CD14-positive monocyte (primary cell): Measurements from ENCODE around the gene CNTFR. TPM values are rescaled to one million over a fixed set of nuclear protein-coding genes. Genes with fewer than 3 reads are reported as not detected.

ENCODE experiments used
- DNase-seq, 3 donors: peaks; one replicate each; pipeline ENCODE4 v3.0.0-alpha.2; 2011 to 2022
- H2AFZ ChIP-seq: 2 replicates; pipeline ENCODE4 v1.6.0; 2012; ENCODE audit warnings: mild to moderate bottlenecking, low read depth, low read length, inconsistent platforms; ENCODE audit not compliant: insufficient read depth, poor library complexity, severe bottlenecking
- H3K27ac ChIP-seq, 2 donors: 1 replicate in 1 of 2; 2 replicates in 1 of 2; pipeline ENCODE4 v1.5.1; 2012 to 2013; ENCODE audit warnings: low read length in 2 of 2, control low read depth in 1 of 2, inconsistent platforms in 1 of 2, low read depth in 1 of 2, mild to moderate bottlenecking in 1 of 2
- H3K27me3 ChIP-seq, 2 donors: one replicate each; pipeline versions ENCODE4 v1.6.0 to v1.6.1; 2011 to 2013; ENCODE audit warnings: low read length in 2 of 2; ENCODE audit not compliant: control insufficient read depth in 2 of 2, insufficient read depth in 2 of 2
- H3K36me3 ChIP-seq, 2 donors: replicated peaks in 1 of 2; 1 replicate in 1 of 2; 2 replicates in 1 of 2; pipeline versions ENCODE4 v1.5.1 to v1.6.1; 2012 to 2013; ENCODE audit warnings: low read length in 2 of 2, control low read depth in 1 of 2, inconsistent platforms in 1 of 2, mild to moderate bottlenecking in 1 of 2; ENCODE audit not compliant: insufficient read depth in 2 of 2, control insufficient read depth in 1 of 2
- H3K4me1 ChIP-seq, 2 donors: 1 replicate in 1 of 2; 2 replicates in 1 of 2; pipeline versions ENCODE4 v1.5.1 to v1.6.1; 2012 to 2013; ENCODE audit warnings: low read length in 2 of 2, control low read depth in 1 of 2, inconsistent platforms in 1 of 2, mild to moderate bottlenecking in 1 of 2, moderate library complexity in 1 of 2; ENCODE audit not compliant: insufficient read depth in 2 of 2, control insufficient read depth in 1 of 2
- H3K4me2 ChIP-seq: replicated peaks from 2 replicates; pipeline ENCODE3; 2012; ENCODE audit warnings: low read length, moderate library complexity, mild to moderate bottlenecking; ENCODE audit not compliant: poor library complexity, severe bottlenecking; ENCODE audit errors: extremely low read depth
- H3K4me3 ChIP-seq, 3 experiments: fragments of 200-600 bp in 1 of 3; sonication (generic) in 1 of 3; replicated peaks in 1 of 3; 1 replicate in 2 of 3; 2 replicates in 1 of 3; pipeline ENCODE4 v1.5.1; 2011 to 2013; ENCODE audit warnings: low read length in 3 of 3, mild to moderate bottlenecking in 3 of 3, control low read depth in 2 of 3, low read depth in 2 of 3, inconsistent platforms in 1 of 3, moderate library complexity in 1 of 3
- H3K79me2 ChIP-seq: 2 replicates; pipeline ENCODE4 v1.6.0; 2012; ENCODE audit warnings: mild to moderate bottlenecking, control low read depth, inconsistent platforms, low read length, moderate library complexity; ENCODE audit not compliant: insufficient read depth
- H3K9ac ChIP-seq: 2 replicates; pipeline ENCODE4 v1.6.0; 2017; ENCODE audit warnings: low read length, mild to moderate bottlenecking; ENCODE audit not compliant: insufficient read depth, poor library complexity, severe bottlenecking
- H3K9me3 ChIP-seq, 2 donors: replicated peaks in 1 of 2; 1 replicate in 1 of 2; 2 replicates in 1 of 2; pipeline versions ENCODE4 v1.5.1 to v1.6.1; 2012 to 2013; ENCODE audit warnings: low read length in 2 of 2, control low read depth in 1 of 2; ENCODE audit not compliant: control insufficient read depth in 1 of 2, insufficient read depth in 1 of 2
- H4K20me1 ChIP-seq: 2 replicates; pipeline ENCODE4 v1.6.0; 2012; ENCODE audit warnings: mild to moderate bottlenecking, low read length, control low read depth, moderate library complexity; ENCODE audit not compliant: insufficient read depth
- H3K27ac Mint-ChIP-seq, 7 donors: one replicate each; pipeline ENCODE4 v1.8.0; 2020; ENCODE audit warnings: mild to moderate bottlenecking in 7 of 7, mixed read lengths in 7 of 7, moderate library complexity in 6 of 7, inconsistent platforms in 2 of 7
- H3K27me3 Mint-ChIP-seq, 3 donors: one replicate each; pipeline ENCODE4 v1.8.0; 2021 to 2022; ENCODE audit warnings: low read depth in 3 of 3, mild to moderate bottlenecking in 3 of 3, mixed read lengths in 3 of 3, moderate library complexity in 3 of 3, inconsistent platforms in 1 of 3
- H3K36me3 Mint-ChIP-seq, 2 donors: one replicate each; pipeline ENCODE4 v1.8.0; 2020; ENCODE audit warnings: mixed read lengths in 2 of 2, inconsistent platforms in 1 of 2, mild to moderate bottlenecking in 1 of 2
- H3K4me1 Mint-ChIP-seq: one replicate; pipeline ENCODE4 v1.8.0; 2020; ENCODE audit warnings: mild to moderate bottlenecking, mixed read lengths
- H3K4me3 Mint-ChIP-seq, 2 donors: one replicate each; pipeline ENCODE4 v1.8.0; 2020; ENCODE audit warnings: mild to moderate bottlenecking in 2 of 2, mixed read lengths in 2 of 2, moderate library complexity in 1 of 2
- H3K9me3 Mint-ChIP-seq, 7 donors: one replicate each; pipeline ENCODE4 v1.8.0; 2020 to 2022; ENCODE audit warnings: mixed read lengths in 7 of 7, mild to moderate bottlenecking in 6 of 7, moderate library complexity in 6 of 7, inconsistent platforms in 2 of 7
- CTCF ChIP-seq: fragments of 200-600 bp; IDR thresholded peaks from one replicate; pipeline ENCODE4 v1.8.0; 2022; ENCODE audit warnings: antibody characterized with exemption, mild to moderate bottlenecking
- WGBS: methylation state at CpG from one replicate; pipeline ENCODE4 v1.1.5; 2013; ENCODE audit warnings: missing lambda C conversion rate; ENCODE audit not compliant: insufficient coverage; 5-methylcytosine and 5-hydroxymethylcytosine counted together
- intact Hi-C, 2 donors: fragments of 100-400 bp; cut with micrococcal nuclease; formaldehyde crosslinking; loops; one replicate each; pipeline versions ENCODE4 v1.15.0 to v1.15.1; 2023
- polyA plus RNA-seq, 3 donors: library from polyadenylated mRNA; depleted of rRNA in 1 of 3; unstranded in 2 of 3; stranded (reverse) in 1 of 3; fragments of 300-500 nt in 2 of 3; fragments of >200 nt in 1 of 3; fragmentation: Illumina TruSeq in 2 of 3; gene quantifications; 1 replicate in 2 of 3; 2 replicates in 1 of 3; pipeline ENCODE4 v1.2.3, GENCODE V29; 2012 to 2021

CNTFR gene
- polyA plus RNA-seq, 3 donors, result not detected

- Mint-ChIP-seq H3K4me1 (no peaks in the 10 kb centered on the region), H3K9me3 (no peaks in the 10 kb centered on the region), H3K27ac (peak overlapping the region in 1 of 7 donors; percentile 18), H3K4me3 (no peak overlapping the region), H3K36me3 (no peaks in the 10 kb centered on the region), H3K27me3 (peaks cover 3 to 10% (median 6%) of the 10 kb centered on the region in 3 donors)
- Histone ChIP-seq H3K9ac (no peak overlapping the region), H3K9me3 (no peaks in the 10 kb centered on the region), H3K4me1 (no peaks in the 10 kb centered on the region), H3K27me3 (no peaks in the 10 kb centered on the region), H3K4me2 (no peak overlapping the region), H3K4me3 (no peak overlapping the region), H2AFZ (no peak overlapping the region), H3K79me2 (no peaks in the 10 kb centered on the region), H4K20me1 (no peaks in the 10 kb centered on the region), H3K36me3 (no peaks in the 10 kb centered on the region), H3K27ac (no peak overlapping the region)
- no peak for DNase-seq
- no peak for TF ChIP-seq CTCF
- intact Hi-C loops, result no loop called here
Measured at GRCh38 chr9:34507966-34508365, 81.6 kb downstream of the CNTFR start.

GRCh38 chr9:34507556-34507955, 82.0 kb downstream of the CNTFR start:
- Mint-ChIP-seq H3K4me3 (no peak overlapping the region), H3K27me3 (peaks cover 5 to 10% (median 6%) of the 10 kb centered on the region in 3 donors), H3K4me1 (no peaks in the 10 kb centered on the region), H3K27ac (no peak overlapping the region), H3K36me3 (no peaks in the 10 kb centered on the region), H3K9me3 (no peaks in the 10 kb centered on the region)
- Histone ChIP-seq H3K27me3 (no peaks in the 10 kb centered on the region), H2AFZ (no peak overlapping the region), H3K4me2 (no peak overlapping the region), H3K4me3 (no peak overlapping the region), H3K79me2 (no peaks in the 10 kb centered on the region), H3K9ac (no peak overlapping the region), H4K20me1 (no peaks in the 10 kb centered on the region), H3K27ac (no peak overlapping the region), H3K36me3 (no peaks in the 10 kb centered on the region), H3K9me3 (no peaks in the 10 kb centered on the region), H3K4me1 (no peaks in the 10 kb centered on the region)
- WGBS, result 85% methylated on average over 4 of the region's 5 CpGs
- no peak for TF ChIP-seq CTCF
- intact Hi-C loops, result no loop called here
- DNase-seq, result no peak
